BE2C (cell line): ENCODE measurements around the gene PLCB4.

Experiments used
- DNase-seq: peaks from one replicate; pipeline ENCODE4 v3.0.0-alpha.2; 2020
- H3K27me3 ChIP-seq: fragments of 250-450 bp; sonication (Bioruptor Pico); 2 replicates; pipeline ENCODE4 v1.5.1; 2020; ENCODE audit warnings: mild to moderate bottlenecking
- H3K36me3 ChIP-seq: fragments of 250-450 bp; sonication (Bioruptor Pico); 2 replicates; pipeline ENCODE4 v1.5.1; 2020; ENCODE audit warnings: mild to moderate bottlenecking
- H3K4me1 ChIP-seq: fragments of 250-450 bp; sonication (Bioruptor Pico); 2 replicates; pipeline ENCODE4 v1.5.1; 2020
- H3K4me3 ChIP-seq: 2 replicates; pipeline ENCODE4 v1.5.1; 2011; ENCODE audit warnings: low read depth, low read length
- H3K9me3 ChIP-seq: fragments of 250-450 bp; sonication (Bioruptor Pico); 2 replicates; pipeline ENCODE4 v1.5.1; 2020
- TF ChIP-seq, protein P1 (sequence below): IDR thresholded peaks from 2 replicates; pipeline ENCODE4 v1.5.1; 2012; ENCODE audit warnings: mild to moderate bottlenecking, low read depth, low read length

The PLCB4 gene

DNA sequence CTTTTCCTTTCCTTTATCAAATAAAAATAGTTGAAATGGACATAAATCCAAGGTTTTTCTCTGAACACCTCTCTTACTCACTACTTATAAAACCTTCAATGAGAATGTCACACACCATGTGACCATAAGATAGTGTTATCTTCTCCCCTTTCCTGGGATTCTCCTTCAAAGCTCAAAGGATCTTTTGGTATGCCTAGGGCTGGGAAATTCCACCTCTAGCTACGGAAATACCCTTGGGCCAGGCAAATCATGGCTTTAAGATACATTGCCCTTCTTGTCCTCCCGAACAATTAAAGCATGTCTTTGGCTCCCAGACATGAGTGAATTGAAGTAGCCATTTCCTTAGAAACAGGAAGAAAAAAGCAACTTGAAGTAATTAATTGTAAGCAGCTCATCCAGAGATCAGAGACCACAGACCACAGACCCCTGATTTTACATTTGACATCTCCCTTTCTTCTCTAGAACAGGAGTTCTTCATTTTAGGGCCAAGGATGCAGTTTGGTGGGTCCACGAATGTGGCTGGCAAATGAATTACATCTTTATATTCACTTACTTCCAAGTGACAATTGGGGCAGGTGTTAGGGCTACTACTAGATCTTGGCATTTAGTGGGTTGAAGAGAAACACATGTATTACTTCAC lies 4.1 kb downstream of the PLCB4 start:
- no peaks in the 10 kb centered on the region for H3K36me3 ChIP-seq
- DNase-seq = no peak
- H3K27me3 ChIP-seq = no peaks in the 10 kb centered on the region
- peaks cover 14% of the 10 kb centered on the region for H3K4me1 ChIP-seq
- H3K9me3 ChIP-seq = no peaks in the 10 kb centered on the region
- no peak overlapping the region for H3K4me3 ChIP-seq
- TF ChIP-seq, protein P1, sequence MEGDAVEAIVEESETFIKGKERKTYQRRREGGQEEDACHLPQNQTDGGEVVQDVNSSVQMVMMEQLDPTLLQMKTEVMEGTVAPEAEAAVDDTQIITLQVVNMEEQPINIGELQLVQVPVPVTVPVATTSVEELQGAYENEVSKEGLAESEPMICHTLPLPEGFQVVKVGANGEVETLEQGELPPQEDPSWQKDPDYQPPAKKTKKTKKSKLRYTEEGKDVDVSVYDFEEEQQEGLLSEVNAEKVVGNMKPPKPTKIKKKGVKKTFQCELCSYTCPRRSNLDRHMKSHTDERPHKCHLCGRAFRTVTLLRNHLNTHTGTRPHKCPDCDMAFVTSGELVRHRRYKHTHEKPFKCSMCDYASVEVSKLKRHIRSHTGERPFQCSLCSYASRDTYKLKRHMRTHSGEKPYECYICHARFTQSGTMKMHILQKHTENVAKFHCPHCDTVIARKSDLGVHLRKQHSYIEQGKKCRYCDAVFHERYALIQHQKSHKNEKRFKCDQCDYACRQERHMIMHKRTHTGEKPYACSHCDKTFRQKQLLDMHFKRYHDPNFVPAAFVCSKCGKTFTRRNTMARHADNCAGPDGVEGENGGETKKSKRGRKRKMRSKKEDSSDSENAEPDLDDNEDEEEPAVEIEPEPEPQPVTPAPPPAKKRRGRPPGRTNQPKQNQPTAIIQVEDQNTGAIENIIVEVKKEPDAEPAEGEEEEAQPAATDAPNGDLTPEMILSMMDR = no peak

DNA sequence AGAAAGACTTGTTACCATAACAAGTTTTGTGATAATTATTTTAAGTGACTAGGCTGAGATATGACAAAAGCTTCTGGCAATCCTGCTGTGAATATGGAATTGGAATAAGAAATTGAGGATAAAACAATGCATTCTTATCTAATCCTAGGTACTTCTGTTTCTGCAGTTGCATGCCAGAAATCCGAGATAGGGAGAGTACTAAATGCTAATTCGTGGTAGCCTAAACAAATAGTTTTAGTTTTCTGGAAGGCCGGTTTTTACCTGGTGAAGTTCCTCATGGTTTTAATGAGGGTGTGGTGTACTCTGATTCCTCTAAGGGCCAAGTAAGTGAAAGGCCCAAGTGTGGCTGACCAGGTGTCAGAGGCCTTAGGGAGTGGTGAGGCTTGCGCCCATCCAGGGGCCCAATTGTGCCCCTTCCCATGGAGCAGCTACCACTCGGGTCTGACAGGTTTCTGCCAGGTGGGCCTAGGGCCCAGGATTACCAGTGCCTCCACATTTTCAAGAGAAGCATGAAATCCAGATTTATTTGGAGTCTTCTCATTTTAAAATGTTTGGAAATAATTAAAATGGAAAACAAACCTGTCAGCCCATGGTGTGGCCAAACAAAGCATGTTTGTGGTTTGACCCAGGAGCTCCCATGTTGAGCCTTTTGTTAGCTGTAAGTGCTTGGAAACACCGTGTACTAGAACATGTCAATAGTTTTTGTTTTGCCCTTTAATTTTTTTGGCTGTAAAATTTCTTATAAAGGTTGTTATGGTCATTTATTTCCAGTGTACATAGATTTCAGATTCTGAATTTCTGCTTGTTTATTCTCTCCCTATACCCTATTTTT lies 6.6 kb downstream of the PLCB4 start:
- Histone ChIP-seq H3K9me3 (no peaks in the 10 kb centered on the region), H3K4me1 (peaks cover 18% of the 10 kb centered on the region), H3K27me3 (no peaks in the 10 kb centered on the region), H3K4me3 (no peak overlapping the region), H3K36me3 (no peaks in the 10 kb centered on the region)
- TF ChIP-seq, protein P1 = no peak
- no peak for DNase-seq

DNA sequence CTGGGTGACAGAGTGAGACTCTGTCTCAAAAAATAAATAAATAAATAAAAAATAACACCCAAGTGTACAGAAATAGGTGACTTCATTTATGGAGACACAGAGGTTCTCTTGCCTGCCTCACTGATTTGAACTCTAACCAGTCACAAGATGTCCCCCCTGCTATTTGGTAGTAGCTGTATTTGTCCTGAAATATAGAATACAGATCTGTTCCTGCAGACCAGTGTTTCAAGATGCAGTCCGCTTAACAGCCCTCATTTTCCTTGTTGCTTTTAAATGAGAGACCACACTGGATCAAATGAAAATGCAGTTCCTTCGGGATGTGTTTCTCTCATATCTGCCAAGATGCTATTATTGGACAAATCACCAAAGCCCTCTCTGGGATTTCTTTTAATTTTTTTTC lies 7.6 kb downstream of the PLCB4 start:
- TF ChIP-seq, protein P1 = 0 out of 2 replicates have a peak, but pooled peaks have one; percentile 4
- Histone ChIP-seq H3K9me3 (no peaks in the 10 kb centered on the region), H3K27me3 (no peaks in the 10 kb centered on the region), H3K36me3 (no peaks in the 10 kb centered on the region), H3K4me3 (no peak overlapping the region), H3K4me1 (peaks cover 23% of the 10 kb centered on the region)
- DNase-seq = no peak

DNA sequence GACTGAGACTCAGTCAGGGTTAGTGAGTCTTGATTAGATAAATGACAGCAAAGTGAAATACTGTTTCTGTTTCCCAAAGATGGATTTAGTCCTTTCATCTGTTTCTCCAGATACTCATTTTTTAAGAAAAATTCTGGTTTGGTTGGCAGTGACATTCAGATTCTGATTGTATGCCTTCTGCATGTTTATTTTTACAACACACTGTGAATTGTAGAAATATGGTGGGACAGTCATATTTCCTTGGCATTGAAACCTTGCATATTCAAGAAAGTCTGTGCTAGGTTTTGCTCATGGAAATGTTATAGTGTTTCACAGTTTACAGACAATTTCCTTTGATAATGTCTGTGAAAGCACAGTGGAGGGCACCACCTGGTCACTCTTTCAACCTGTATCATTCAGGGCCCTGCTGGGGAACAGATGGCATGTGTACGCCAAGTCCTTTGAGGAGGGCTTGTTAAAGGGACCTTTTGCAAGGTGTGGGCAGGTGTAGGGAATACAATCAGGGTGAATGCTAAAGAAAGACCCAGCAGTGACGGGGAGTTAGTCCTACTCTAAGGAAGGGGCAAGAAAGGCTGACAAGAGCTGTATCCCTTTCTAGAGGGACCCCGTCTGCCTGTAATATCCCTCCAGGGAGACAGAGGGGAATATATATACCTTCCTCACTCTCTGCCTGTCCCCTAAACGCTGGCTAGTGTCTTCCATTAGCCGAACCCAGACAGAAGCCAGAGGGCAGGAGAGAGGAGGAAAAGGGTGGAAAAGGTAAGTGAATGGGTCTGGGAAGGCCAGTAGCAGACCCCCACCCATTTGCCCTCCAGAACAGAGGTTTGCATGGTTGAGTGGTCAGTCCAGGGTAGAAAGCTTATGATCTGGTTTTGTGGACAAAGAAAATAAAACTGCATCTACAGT lies 10.2 kb downstream of the PLCB4 start:
- H3K36me3 ChIP-seq = no peaks in the 10 kb centered on the region
- no peak for DNase-seq
- no peaks in the 10 kb centered on the region for H3K27me3 ChIP-seq
- TF ChIP-seq, protein P1 = peak; percentile 41
- no peak overlapping the region for H3K4me3 ChIP-seq
- H3K4me1 ChIP-seq = peaks cover 22% of the 10 kb centered on the region
- no peaks in the 10 kb centered on the region for H3K9me3 ChIP-seq

DNA sequence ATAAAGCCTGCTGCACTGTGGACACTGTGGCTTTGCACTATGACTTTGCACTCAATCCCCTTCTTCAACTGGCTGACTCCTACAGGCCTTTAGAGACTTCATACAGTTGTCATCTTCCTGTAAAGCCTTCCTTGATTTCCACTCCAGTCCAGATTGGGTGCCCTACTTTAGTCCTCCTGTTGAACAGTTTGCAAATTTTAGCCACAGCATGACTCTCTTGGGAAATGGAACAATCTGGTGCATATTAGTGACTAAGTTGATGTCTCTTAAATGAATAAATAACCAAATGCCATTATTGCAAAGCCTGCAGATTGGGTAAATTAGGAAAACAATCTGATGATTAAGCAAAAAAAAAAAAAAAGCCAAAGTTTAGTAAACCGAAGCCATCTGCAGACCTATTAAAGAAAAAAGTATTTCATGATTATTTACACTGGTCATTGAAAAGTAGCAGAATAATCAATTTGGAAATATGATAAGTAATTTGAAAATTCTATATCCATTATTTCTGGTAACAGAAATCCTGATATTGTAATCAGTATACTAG lies 12.6 kb downstream of the PLCB4 start:
- H3K4me1 ChIP-seq = peaks cover 22% of the 10 kb centered on the region
- H3K9me3 ChIP-seq = no peaks in the 10 kb centered on the region
- no peaks in the 10 kb centered on the region for H3K27me3 ChIP-seq
- no peak overlapping the region for H3K4me3 ChIP-seq
- no peak for DNase-seq
- TF ChIP-seq, protein P1 = no peak
- no peaks in the 10 kb centered on the region for H3K36me3 ChIP-seq
